NCI-H748 (cell line): Measurements from ENCODE around the gene DSC1.
A peak's percentile ranks its signal among the peaks of the same experiment; 100 is the strongest.
"Not testable (repeated sequence)": the region's sequence is repeated elsewhere in the genome, so short reads cannot be mapped to it uniquely, and the experiment has no call there.

ENCODE experiments used
- DNase-seq: peaks from one replicate; lab custom pipeline; 2025; ENCODE audit not compliant: unreplicated experiment; lab: John Stamatoyannopoulos, UW

The DSC1 gene

GRCh38 chr18:31162825-31163435 is at the start of gene DSC1:
Gene DSC1 (minus strand): TSS chr18:31162856. CDS start chr18:31162594, 262 bp downstream.
- no peak for DNase-seq

- no peak for DNase-seq
These were observed 48.4 kb upstream of the DSC1 start for GRCh38 chr18:31211047-31211446.

- no peak for DNase-seq
These were observed 46.4 kb upstream of the DSC1 start for GRCh38 chr18:31209041-31209440.

GRCh38 chr18:31207391-31207790 is 44.7 kb upstream of the DSC1 start:
- no peak for DNase-seq

- DNase-seq: peak; percentile 64
These were observed 44.2 kb upstream of the DSC1 start for GRCh38 chr18:31206787-31207381.

GRCh38 chr18:31206071-31206470 is 43.4 kb upstream of the DSC1 start:
- no peak for DNase-seq

GRCh38 chr18:31205273-31205672 is 42.6 kb upstream of the DSC1 start:
- DNase-seq: no peak

- DNase-seq: no peak
These were observed 42.2 kb upstream of the DSC1 start for GRCh38 chr18:31204833-31205232.

GRCh38 chr18:31204166-31204565 is 41.5 kb upstream of the DSC1 start:
- no peak for DNase-seq

- no peak for DNase-seq
These were observed 41.1 kb upstream of the DSC1 start for GRCh38 chr18:31203794-31204148.

GRCh38 chr18:31203096-31203793 is 40.6 kb upstream of the DSC1 start:
- no peak for DNase-seq

- DNase-seq: no peak
These were observed 36.6 kb upstream of the DSC1 start for GRCh38 chr18:31199190-31199769.

- peak; percentile 27 for DNase-seq
These were observed 35.0 kb upstream of the DSC1 start for GRCh38 chr18:31197676-31198075.

GRCh38 chr18:31195063-31195462 is 32.4 kb upstream of the DSC1 start:
- DNase-seq: no peak

GRCh38 chr18:31192086-31192776 is 29.6 kb upstream of the DSC1 start:
- DNase-seq: no peak

- DNase-seq: no peak
These were observed 28.3 kb upstream of the DSC1 start for GRCh38 chr18:31190919-31191318.

- DNase-seq: no peak
These were observed 27.1 kb upstream of the DSC1 start for GRCh38 chr18:31189757-31190156.

GRCh38 chr18:31185186-31185950 is 22.7 kb upstream of the DSC1 start:
- DNase-seq: no peak

GRCh38 chr18:31183302-31183701 is 20.6 kb upstream of the DSC1 start:
- no peak for DNase-seq

GRCh38 chr18:31177369-31177768 is 14.7 kb upstream of the DSC1 start:
- DNase-seq: not testable (repeated sequence)

- DNase-seq: no peak
These were observed 13.9 kb upstream of the DSC1 start for GRCh38 chr18:31176531-31176930.
